Transverse colon (tissue), 4 donors: Measurements from ENCODE around the gene PTDSS2. TPM values are rescaled to one million over a fixed set of nuclear protein-coding genes. Genes with fewer than 3 reads are reported as not detected.

ENCODE experiments used
- DNase-seq: peaks from one replicate; pipeline ENCODE4 v3.0.0-alpha.2; 2019
- H3K27ac ChIP-seq, 4 donors: fragments of 200-600 bp; sonication (generic); 2 replicates each; pipeline ENCODE4 v1.5.1; 2016 to 2018; ENCODE audit warnings: inconsistent platforms in 4 of 4
- H3K27me3 ChIP-seq: fragments of 200-600 bp; sonication (generic); 2 replicates; pipeline ENCODE4 v1.5.1; 2017; ENCODE audit warnings: inconsistent platforms
- H3K36me3 ChIP-seq, 4 donors: fragments of 200-600 bp; sonication (generic); 2 replicates each; pipeline ENCODE4 v1.5.1; 2017 to 2019; ENCODE audit warnings: inconsistent platforms in 4 of 4
- H3K4me1 ChIP-seq, 4 donors: fragments of 200-600 bp; sonication (generic); 2 replicates each; pipeline ENCODE4 v1.5.1; 2017 to 2020; ENCODE audit warnings: inconsistent platforms in 4 of 4
- H3K4me3 ChIP-seq, 4 donors: fragments of 200-600 bp; sonication (generic); 1 replicate in 1 of 4; 2 replicates in 3 of 4; pipeline versions ENCODE4 v1.5.1 to v1.6.1; 2017 to 2019; ENCODE audit warnings: inconsistent platforms in 4 of 4
- H3K9me3 ChIP-seq, 2 donors: fragments of 200-600 bp; sonication (generic); 2 replicates each; pipeline ENCODE4 v1.5.1; 2017 to 2019; ENCODE audit warnings: inconsistent platforms in 2 of 2
- CTCF ChIP-seq, 5 experiments: fragments of 200-600 bp in 3 of 5; fragments of 450-650 bp in 2 of 5; sonication (generic) in 3 of 5; IDR thresholded peaks; 1 replicate in 2 of 5; 2 replicates in 3 of 5; pipeline ENCODE4 v1.5.1; 2016 to 2017; ENCODE audit warnings: antibody characterized with exemption in 5 of 5, inconsistent platforms in 3 of 5, mild to moderate bottlenecking in 2 of 5, moderate library complexity in 1 of 5
- EP300 ChIP-seq: sonication (generic); formaldehyde crosslinking; IDR thresholded peaks from one replicate; pipeline ENCODE4 v1.6.1; 2017; ENCODE audit warnings: antibody characterized with exemption, low read depth
- POLR2A ChIP-seq: fragments of 450-650 bp; IDR thresholded peaks from one replicate; pipeline ENCODE4 v1.6.1; 2016; ENCODE audit warnings: antibody characterized with exemption, mild to moderate bottlenecking, moderate library complexity
- POLR2AphosphoS5 ChIP-seq, 3 donors: sonication (generic); formaldehyde crosslinking; IDR thresholded peaks; one replicate each; pipeline ENCODE4 v1.6.1; 2016; ENCODE audit warnings: antibody characterized with exemption in 3 of 3
- WGBS, 2 donors: methylation state at CpG; one replicate each; pipeline ENCODE4 v1.1.5; 2018; ENCODE audit warnings: low coverage in 1 of 2; 5-methylcytosine and 5-hydroxymethylcytosine counted together
- in situ Hi-C, 4 donors: fragments of 200-750 bp; cut with MboI; loops; one replicate each; pipeline versions ENCODE4 v1.15.0 to v1.15.1; 2017; ENCODE audit warnings: low sequenced_read_pairs in 3 of 4, low pct_ligation_motif_present in 1 of 4, low pct_unique_long_range_greater_than_20kb in 1 of 4
- intact Hi-C: fragments of 100-400 bp; cut with DNase I; formaldehyde crosslinking; loops from one replicate; pipeline ENCODE4 v1.15.1; 2023; ENCODE audit warnings: low total_unique reads
- total RNA-seq, 4 donors: library from RNA; depleted of rRNA; stranded (reverse); fragments of >200 nt; gene quantifications; one replicate each; pipeline ENCODE4 v1.1.0, GENCODE V29; 2016

PTDSS2 gene
- total RNA-seq, 4 donors from 2014 or later, result 28.5 to 264 (median 76.0) TPM

DNA sequence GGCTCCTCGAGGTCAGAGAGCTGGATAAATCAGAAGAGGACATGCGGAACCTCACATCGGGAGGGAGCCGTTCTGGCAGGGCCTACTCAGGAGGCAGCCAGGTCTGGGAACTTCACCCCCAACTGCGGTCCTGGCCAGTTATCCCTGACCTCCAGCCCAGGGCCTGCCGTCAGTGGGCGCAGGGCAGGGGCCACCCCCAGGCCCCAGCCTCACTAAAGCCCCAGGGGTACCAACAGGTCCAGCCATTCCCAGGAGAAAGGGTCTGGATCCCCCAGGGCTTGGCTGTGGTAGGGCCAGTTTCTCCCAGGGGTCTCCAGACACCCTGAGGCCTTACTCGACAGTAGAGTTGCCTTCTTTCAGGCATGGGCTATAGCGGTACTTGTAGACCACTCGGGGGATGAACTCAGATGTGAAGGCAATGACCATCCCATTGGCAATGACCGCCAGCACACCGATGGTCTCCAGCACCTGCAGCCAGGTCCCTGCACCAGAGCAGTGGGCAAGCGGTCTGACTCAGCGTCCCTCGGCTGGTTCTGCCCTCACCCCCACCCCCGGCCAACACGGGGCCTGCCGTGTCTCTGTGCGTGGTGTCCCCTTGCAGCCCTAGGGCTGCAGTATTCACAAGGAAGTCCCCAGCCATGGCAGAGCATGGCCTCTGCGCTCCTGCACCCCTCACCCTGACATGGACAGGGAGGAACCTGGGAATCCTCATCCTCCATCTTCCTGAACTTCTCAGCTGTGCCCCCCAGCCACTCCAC is 30.7 kb upstream of the PTDSS2 start:
- Histone ChIP-seq H3K9me3 (no peaks in the 10 kb centered on the region), H3K27ac (no peak overlapping the region), H3K27me3 (peaks cover 24% of the 10 kb centered on the region), H3K4me3 (no peak overlapping the region), H3K4me1 (peaks cover 5 to 34% (median 20%) of the 10 kb centered on the region in 4 donors), H3K36me3 (no peaks in the 10 kb centered on the region)
- DNase-seq, result peak; percentile 7
- intact Hi-C loops (no loop called here), in situ Hi-C loops (no loop called here)
- TF ChIP-seq POLR2AphosphoS5 (IDR thresholded peaks at IDR 0.05) (no peak), POLR2A (no peak)
- 93% methylated on average over 20 of the region's 20 CpGs; no CpG with 5 or more reads in 1 of the 2 donors for WGBS, 2 donors

GRCh38 chr11:420054-420910 is 29.8 kb upstream of the PTDSS2 start:
- intact Hi-C loops, result no loop called here
- H3K27ac ChIP-seq, result no peak overlapping the region
- no peaks in the 10 kb centered on the region for H3K9me3 ChIP-seq
- no peak overlapping the region for H3K4me3 ChIP-seq
- no peaks in the 10 kb centered on the region for H3K36me3 ChIP-seq
- peaks cover 24% of the 10 kb centered on the region for H3K27me3 ChIP-seq
- in situ Hi-C loops, result no loop called here
- 89% methylated on average over 64 of the region's 71 CpGs; no CpG with 5 or more reads in 1 of the 2 donors for WGBS, 2 donors
- H3K4me1 ChIP-seq, result peaks cover 3 to 26% (median 13%) of the 10 kb centered on the region in 4 donors
- peak; percentile 8 for DNase-seq
- TF ChIP-seq CTCF (IDR thresholded peaks at IDR 0.05) (no peak), EP300 (no peak), POLR2AphosphoS5 (IDR thresholded peaks at IDR 0.05) (no peak), POLR2A (no peak)

GRCh38 chr11:420911-421321 is 29.2 kb upstream of the PTDSS2 start:
- Histone ChIP-seq H3K36me3 (no peaks in the 10 kb centered on the region), H3K9me3 (no peaks in the 10 kb centered on the region), H3K4me1 (peaks cover 0 to 20% (median 7%) of the 10 kb centered on the region in 4 donors), H3K4me3 (no peak overlapping the region), H3K27ac (no peak overlapping the region), H3K27me3 (peaks cover 21% of the 10 kb centered on the region)
- intact Hi-C loops (no loop called here), in situ Hi-C loops (no loop called here)
- no peak for TF ChIP-seq CTCF (IDR thresholded peaks at IDR 0.05)
- no peak for TF ChIP-seq EP300
- no peak for TF ChIP-seq POLR2AphosphoS5 (IDR thresholded peaks at IDR 0.05)
- TF ChIP-seq POLR2A, result no peak
- no peak for DNase-seq
- 91% methylated on average over 20 of the region's 21 CpGs; no CpG with 5 or more reads in 1 of the 2 donors for WGBS, 2 donors

DNA sequence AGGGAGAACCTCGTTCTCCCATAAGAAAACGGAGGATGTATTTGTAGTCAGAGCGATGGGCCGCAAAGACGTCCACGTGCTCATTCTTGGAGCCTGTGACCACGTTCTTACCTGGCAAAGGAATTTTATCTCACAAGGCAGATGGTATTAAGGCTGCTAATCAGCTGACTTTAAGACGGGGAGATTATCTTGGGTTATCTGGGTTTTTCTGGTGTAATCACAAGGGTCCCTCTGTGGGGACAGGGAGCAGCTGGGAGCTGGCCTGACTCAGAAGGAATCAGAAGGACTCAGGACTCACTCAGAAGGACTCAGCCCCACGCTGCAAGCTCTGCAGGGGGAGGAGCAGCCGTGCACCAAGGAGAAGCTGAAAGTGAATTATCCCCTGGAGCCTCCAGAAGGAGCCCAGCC is 27.8 kb upstream of the PTDSS2 start:
- no peak for TF ChIP-seq CTCF (IDR thresholded peaks at IDR 0.05)
- TF ChIP-seq POLR2A, result no peak
- TF ChIP-seq POLR2AphosphoS5 (IDR thresholded peaks at IDR 0.05), result no peak
- TF ChIP-seq EP300, result no peak
- Histone ChIP-seq H3K27me3 (peaks cover 15% of the 10 kb centered on the region), H3K9me3 (no peaks in the 10 kb centered on the region), H3K4me3 (no peak overlapping the region), H3K36me3 (no peaks in the 10 kb centered on the region), H3K4me1 (peaks cover 0 to 7% (median 5%) of the 10 kb centered on the region in 4 donors), H3K27ac (no peak overlapping the region)
- intact Hi-C loops, result no loop called here
- in situ Hi-C loops, result no loop called here
- 74 to 89% methylated on average over 6 to 10 of the region's 10 CpGs for WGBS, 2 donors
- no peak for DNase-seq
